MM.1S (cell line): ENCODE data around the gene CRYM.

Source experiments
- DNase-seq: peaks from one replicate; pipeline ENCODE4 v3.0.0-alpha.2; 2015
- H2AFZ ChIP-seq: fragments of 300-600 bp; sonication (generic); 2 replicates; pipeline ENCODE4 v1.6.0; 2016; ENCODE audit warnings: antibody characterized with exemption, low read length
- H3F3A ChIP-seq: fragments of 300-600 bp; sonication (generic); 2 replicates; pipeline ENCODE4 v1.6.1; 2016; ENCODE audit warnings: mild to moderate bottlenecking, antibody characterized with exemption, low read length, moderate library complexity, mixed read lengths; ENCODE audit not compliant: insufficient read depth
- H3K27ac ChIP-seq: fragments of 300-600 bp; sonication (generic); 2 replicates; pipeline ENCODE4 v1.5.1; 2016; ENCODE audit warnings: mild to moderate bottlenecking, low read length
- H3K27me3 ChIP-seq: fragments of 300-600 bp; sonication (generic); replicated peaks from 2 replicates; pipeline ENCODE4 v1.6.0; 2016; ENCODE audit warnings: low read length; ENCODE audit not compliant: insufficient read depth
- H3K36me3 ChIP-seq: fragments of 300-600 bp; sonication (generic); replicated peaks from 2 replicates; pipeline ENCODE4 v1.6.1; 2016; ENCODE audit warnings: mild to moderate bottlenecking, low read length, mixed read lengths; ENCODE audit not compliant: insufficient read depth
- H3K4me1 ChIP-seq: fragments of 300-600 bp; sonication (generic); 2 replicates; pipeline ENCODE4 v1.6.1; 2016; ENCODE audit warnings: low read length, mixed read lengths
- H3K4me2 ChIP-seq: fragments of 300-600 bp; sonication (generic); 2 replicates; pipeline ENCODE4 v1.6.0; 2016; ENCODE audit warnings: low read depth, low read length
- H3K4me3 ChIP-seq: fragments of 300-600 bp; sonication (generic); 2 replicates; pipeline ENCODE4 v1.5.1; 2016; ENCODE audit warnings: low read length, mixed read lengths
- H3K79me2 ChIP-seq: fragments of 300-600 bp; sonication (generic); 2 replicates; pipeline ENCODE4 v1.6.1; 2016; ENCODE audit warnings: mixed run types, low read length, mixed read lengths
- H3K9ac ChIP-seq: fragments of 300-600 bp; sonication (generic); 2 replicates; pipeline ENCODE4 v1.6.1; 2016; ENCODE audit warnings: low read length, mixed read lengths
- H3K9me2 ChIP-seq: fragments of 300-600 bp; sonication (generic); replicated peaks from 2 replicates; pipeline ENCODE4 v1.6.1; 2016; ENCODE audit warnings: mild to moderate bottlenecking, low read length, mixed read lengths; ENCODE audit not compliant: insufficient read depth
- H3K9me3 ChIP-seq: fragments of 300-600 bp; sonication (generic); replicated peaks from 2 replicates; pipeline ENCODE4 v1.6.1; 2016; ENCODE audit warnings: mild to moderate bottlenecking, low read length, mixed read lengths; ENCODE audit not compliant: insufficient read depth
- H4K20me1 ChIP-seq: fragments of 300-600 bp; sonication (generic); 2 replicates; pipeline ENCODE4 v1.6.1; 2016; ENCODE audit warnings: mild to moderate bottlenecking, low read length, moderate library complexity, mixed read lengths; ENCODE audit not compliant: insufficient read depth
- CTCF ChIP-seq: fragments of 300-600 bp; sonication (generic); IDR thresholded peaks from 2 replicates; pipeline ENCODE4 v1.5.1; 2016; ENCODE audit warnings: antibody characterized with exemption, low read length, mixed read lengths
- EZH2 ChIP-seq: fragments of 300-600 bp; sonication (generic); optimal IDR thresholded peaks from 2 replicates; pipeline ENCODE3; 2017; ENCODE audit warnings: low read depth, mild to moderate bottlenecking, antibody characterized with exemption, low read length, mixed read lengths
- EZH2phosphoT487 ChIP-seq: fragments of 300-600 bp; sonication (generic); IDR thresholded peaks from 2 replicates; pipeline ENCODE4 v1.6.1; 2018; ENCODE audit warnings: antibody characterized with exemption, low read length

Gene CRYM

GRCh38 chr16:21265104-21265837 lies 12.8 kb downstream of the CRYM start:
- Histone ChIP-seq H3K4me1 (peaks cover 9% of the 10 kb centered on the region), H3K4me2 (no peak overlapping the region), H3K27me3 (no peaks in the 10 kb centered on the region), H3K27ac (no peak overlapping the region), H3K79me2 (no peaks in the 10 kb centered on the region), H3K9ac (no peak overlapping the region), H3K9me2 (no peaks in the 10 kb centered on the region), H2AFZ (no peak overlapping the region), H3K9me3 (no peaks in the 10 kb centered on the region), H3F3A (no peaks in the 10 kb centered on the region), H4K20me1 (no peaks in the 10 kb centered on the region), H3K36me3 (no peaks in the 10 kb centered on the region), H3K4me3 (no peak overlapping the region)
- TF ChIP-seq EZH2phosphoT487 (no peak), CTCF (no peak), EZH2 (no peak)
- DNase-seq = no peak

GRCh38 chr16:21264571-21265036 lies 13.5 kb downstream of the CRYM start:
- Histone ChIP-seq H2AFZ (no peak overlapping the region), H3K4me1 (peaks cover 9% of the 10 kb centered on the region), H3K79me2 (no peaks in the 10 kb centered on the region), H3K36me3 (no peaks in the 10 kb centered on the region), H3K4me2 (no peak overlapping the region), H3K4me3 (no peak overlapping the region), H3F3A (no peaks in the 10 kb centered on the region), H3K9me3 (no peaks in the 10 kb centered on the region), H3K9ac (no peak overlapping the region), H3K27me3 (no peaks in the 10 kb centered on the region), H4K20me1 (no peaks in the 10 kb centered on the region), H3K9me2 (no peaks in the 10 kb centered on the region), H3K27ac (no peak overlapping the region)
- no peak for DNase-seq
- TF ChIP-seq CTCF = no peak
- TF ChIP-seq EZH2phosphoT487 = no peak
- no peak for TF ChIP-seq EZH2

GRCh38 chr16:21263640-21264570 lies 14.2 kb downstream of the CRYM start:
- peak overlapping the region; percentile 20 for H3K4me2 ChIP-seq
- H4K20me1 ChIP-seq = no peaks in the 10 kb centered on the region
- DNase-seq = peak; percentile 33
- no peaks in the 10 kb centered on the region for H3K27me3 ChIP-seq
- no peaks in the 10 kb centered on the region for H3K36me3 ChIP-seq
- H3K9me3 ChIP-seq = no peaks in the 10 kb centered on the region
- no peak overlapping the region for H3K9ac ChIP-seq
- peaks cover 9% of the 10 kb centered on the region for H3K4me1 ChIP-seq
- no peak for TF ChIP-seq CTCF
- TF ChIP-seq EZH2phosphoT487 = no peak
- no peak for TF ChIP-seq EZH2
- no peaks in the 10 kb centered on the region for H3K79me2 ChIP-seq
- H2AFZ ChIP-seq = 0 out of 2 replicates have a peak overlapping the region, but pooled peaks have one; percentile 5
- no peak overlapping the region for H3K4me3 ChIP-seq
- no peaks in the 10 kb centered on the region for H3K9me2 ChIP-seq
- no peaks in the 10 kb centered on the region for H3F3A ChIP-seq
- no peak overlapping the region for H3K27ac ChIP-seq
